Measurements from ENCODE around the gene PCSK2. TPM values are rescaled to one million over a fixed set of nuclear protein-coding genes. Genes with fewer than 3 reads are reported as not detected.

Gene PCSK2
- polyA plus RNA-seq, 2 donors, result 0.02 to 0.13 TPM

DNA sequence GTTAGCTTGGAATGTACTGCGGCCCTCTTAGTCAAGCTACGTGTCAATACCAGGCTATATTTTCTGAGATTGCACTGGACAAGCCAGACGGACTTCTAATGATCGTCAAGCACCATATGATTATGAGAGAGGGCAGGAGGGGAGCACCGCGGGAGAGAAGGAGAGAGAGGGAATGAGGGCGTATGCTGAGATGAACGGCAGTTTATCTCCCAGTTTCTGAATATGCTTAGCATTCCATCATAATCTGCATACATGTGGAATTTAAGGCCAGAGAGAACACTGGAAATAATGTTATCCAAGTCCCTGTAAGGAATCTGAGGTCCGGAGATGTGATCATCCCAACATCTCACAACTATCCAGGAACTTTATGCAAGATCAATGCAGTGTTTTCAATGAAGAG is 244.1 kb downstream of the PCSK2 start:
- no peak overlapping the region for H3K27ac ChIP-seq (ENCODE audit: low read depth in 2 of 2, low read length in 1 of 2)
- no peak overlapping the region for H3K4me3 ChIP-seq (ENCODE audit: low read depth in 1 of 2, low read length in 2 of 2)
- H3K36me3 ChIP-seq (ENCODE audit: control insufficient read depth in 2 of 2, insufficient read depth in 2 of 2, low read length in 1 of 2), result no peaks in the 10 kb centered on the region
- H3K27me3 ChIP-seq (ENCODE audit: control insufficient read depth in 1 of 2, insufficient read depth in 2 of 2, low read length in 2 of 2), result no peaks in the 10 kb centered on the region
- peaks cover 0 to 1% of the 10 kb centered on the region in 2 donors for H3K4me1 ChIP-seq (ENCODE audit: control insufficient read depth in 2 of 2, insufficient read depth in 2 of 2, low read length in 1 of 2)
- H3K9me3 ChIP-seq (ENCODE audit: control insufficient read depth in 2 of 2, insufficient read depth in 1 of 2, low read depth in 1 of 2, low read length in 1 of 2), result no peaks in the 10 kb centered on the region
- WGBS, 2 donors, result 90 to 93% methylated on average over 9 of the region's 9 CpGs

GRCh38 chr20:17471606-17472187 is 244.9 kb downstream of the PCSK2 start:
- no peaks in the 10 kb centered on the region for H3K36me3 ChIP-seq (ENCODE audit: control insufficient read depth in 2 of 2, insufficient read depth in 2 of 2, low read length in 1 of 2)
- H3K27me3 ChIP-seq (ENCODE audit: control insufficient read depth in 1 of 2, insufficient read depth in 2 of 2, low read length in 2 of 2), result no peaks in the 10 kb centered on the region
- H3K27ac ChIP-seq (ENCODE audit: low read depth in 2 of 2, low read length in 1 of 2), result no peak overlapping the region
- WGBS, 2 donors, result 77 to 83% methylated on average over 10 of the region's 10 CpGs
- H3K9me3 ChIP-seq (ENCODE audit: control insufficient read depth in 2 of 2, insufficient read depth in 1 of 2, low read depth in 1 of 2, low read length in 1 of 2), result no peaks in the 10 kb centered on the region
- no peak overlapping the region for H3K4me3 ChIP-seq (ENCODE audit: low read depth in 1 of 2, low read length in 2 of 2)
- peaks cover 0 to 1% of the 10 kb centered on the region in 2 donors for H3K4me1 ChIP-seq (ENCODE audit: control insufficient read depth in 2 of 2, insufficient read depth in 2 of 2, low read length in 1 of 2)

- peaks cover 0 to 1% of the 10 kb centered on the region in 2 donors for H3K4me1 ChIP-seq (ENCODE audit: control insufficient read depth in 2 of 2, insufficient read depth in 2 of 2, low read length in 1 of 2)
- no peaks in the 10 kb centered on the region for H3K36me3 ChIP-seq (ENCODE audit: control insufficient read depth in 2 of 2, insufficient read depth in 2 of 2, low read length in 1 of 2)
- WGBS, 2 donors, result 74 to 81% methylated on average over 6 of the region's 6 CpGs
These were observed 246.8 kb downstream of the PCSK2 start for GRCh38 chr20:17473659-17474058.

DNA sequence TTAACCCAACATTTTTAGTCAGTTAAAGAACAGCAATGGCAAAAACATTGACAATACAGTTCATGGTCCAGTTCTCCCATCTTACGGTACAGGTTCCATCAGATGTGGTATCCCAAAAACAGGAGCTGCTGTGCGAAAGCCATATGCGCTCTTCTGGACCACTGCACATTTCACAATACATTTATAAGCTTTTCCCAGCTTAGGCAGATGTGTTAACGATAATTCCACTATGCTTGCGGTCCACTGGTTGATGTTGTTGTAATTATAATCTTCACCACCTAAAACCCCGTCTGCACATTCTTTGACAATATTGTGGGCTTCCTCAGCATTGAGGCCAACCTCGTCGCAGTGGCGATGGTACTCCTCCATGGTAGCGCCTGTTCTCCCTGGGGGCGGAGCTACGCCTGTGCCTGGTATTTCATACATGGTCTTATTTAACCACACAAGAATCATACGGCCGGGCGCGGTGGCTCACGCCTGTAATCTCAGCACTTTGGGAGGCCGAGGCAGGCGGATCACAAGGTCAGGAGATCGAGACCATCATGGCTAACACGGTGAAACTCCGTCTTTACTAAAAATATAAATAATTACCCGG is 252.3 kb downstream of the PCSK2 start:
- Histone ChIP-seq H3K27ac (ENCODE audit: low read depth in 2 of 2, low read length in 1 of 2) (no peak overlapping the region), H3K9me3 (ENCODE audit: control insufficient read depth in 2 of 2, insufficient read depth in 1 of 2, low read depth in 1 of 2, low read length in 1 of 2) (no peaks in the 10 kb centered on the region), H3K36me3 (ENCODE audit: control insufficient read depth in 2 of 2, insufficient read depth in 2 of 2, low read length in 1 of 2) (no peaks in the 10 kb centered on the region), H3K4me3 (ENCODE audit: low read depth in 1 of 2, low read length in 2 of 2) (no peak overlapping the region), H3K27me3 (ENCODE audit: control insufficient read depth in 1 of 2, insufficient read depth in 2 of 2, low read length in 2 of 2) (no peaks in the 10 kb centered on the region), H3K4me1 (ENCODE audit: control insufficient read depth in 2 of 2, insufficient read depth in 2 of 2, low read length in 1 of 2) (no peaks in the 10 kb centered on the region)
- 95 to 97% methylated on average over 23 of the region's 23 CpGs for WGBS, 2 donors

More at GRCh38 chr20:17473659-17474058, 246.8 kb downstream of the PCSK2 start:
- Histone ChIP-seq H3K4me3 (ENCODE audit: low read depth in 1 of 2, low read length in 2 of 2) (no peak overlapping the region), H3K9me3 (ENCODE audit: control insufficient read depth in 2 of 2, insufficient read depth in 1 of 2, low read depth in 1 of 2, low read length in 1 of 2) (no peaks in the 10 kb centered on the region), H3K27me3 (ENCODE audit: control insufficient read depth in 1 of 2, insufficient read depth in 2 of 2, low read length in 2 of 2) (no peaks in the 10 kb centered on the region), H3K27ac (ENCODE audit: low read depth in 2 of 2, low read length in 1 of 2) (no peak overlapping the region)

- Histone ChIP-seq H3K27ac (ENCODE audit: low read depth in 2 of 2, low read length in 1 of 2) (no peak overlapping the region), H3K27me3 (ENCODE audit: control insufficient read depth in 1 of 2, insufficient read depth in 2 of 2, low read length in 2 of 2) (no peaks in the 10 kb centered on the region), H3K4me1 (ENCODE audit: control insufficient read depth in 2 of 2, insufficient read depth in 2 of 2, low read length in 1 of 2) (no peaks in the 10 kb centered on the region), H3K4me3 (ENCODE audit: low read depth in 1 of 2, low read length in 2 of 2) (no peak overlapping the region), H3K36me3 (ENCODE audit: control insufficient read depth in 2 of 2, insufficient read depth in 2 of 2, low read length in 1 of 2) (no peaks in the 10 kb centered on the region), H3K9me3 (ENCODE audit: control insufficient read depth in 2 of 2, insufficient read depth in 1 of 2, low read depth in 1 of 2, low read length in 1 of 2) (no peaks in the 10 kb centered on the region)
- 87 to 90% methylated on average over 11 of the region's 11 CpGs for WGBS, 2 donors
These were observed 253.9 kb downstream of the PCSK2 start for GRCh38 chr20:17480696-17481095.

DNA sequence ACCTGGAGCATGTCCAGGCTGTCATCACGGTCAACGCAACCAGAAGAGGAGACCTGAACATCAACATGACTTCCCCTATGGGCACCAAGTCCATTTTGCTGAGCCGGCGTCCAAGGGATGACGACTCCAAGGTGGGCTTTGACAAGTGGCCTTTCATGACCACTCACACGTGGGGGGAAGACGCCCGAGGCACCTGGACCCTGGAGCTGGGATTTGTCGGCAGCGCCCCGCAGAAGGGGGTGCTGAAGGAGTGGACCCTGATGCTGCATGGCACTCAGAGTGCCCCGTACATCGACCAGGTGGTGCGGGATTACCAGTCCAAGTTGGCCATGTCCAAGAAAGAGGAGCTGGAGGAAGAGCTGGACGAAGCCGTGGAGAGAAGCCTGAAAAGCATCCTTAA is 254.8 kb downstream of the PCSK2 start:
- H3K4me3 ChIP-seq (ENCODE audit: low read depth in 1 of 2, low read length in 2 of 2), result no peak overlapping the region
- no peaks in the 10 kb centered on the region for H3K4me1 ChIP-seq (ENCODE audit: control insufficient read depth in 2 of 2, insufficient read depth in 2 of 2, low read length in 1 of 2)
- H3K9me3 ChIP-seq (ENCODE audit: control insufficient read depth in 2 of 2, insufficient read depth in 1 of 2, low read depth in 1 of 2, low read length in 1 of 2), result no peaks in the 10 kb centered on the region
- WGBS, 2 donors, result 88 to 92% methylated on average over 16 of the region's 16 CpGs
- H3K36me3 ChIP-seq (ENCODE audit: control insufficient read depth in 2 of 2, insufficient read depth in 2 of 2, low read length in 1 of 2), result no peaks in the 10 kb centered on the region
- H3K27ac ChIP-seq (ENCODE audit: low read depth in 2 of 2, low read length in 1 of 2), result no peak overlapping the region
- H3K27me3 ChIP-seq (ENCODE audit: control insufficient read depth in 1 of 2, insufficient read depth in 2 of 2, low read length in 2 of 2), result no peaks in the 10 kb centered on the region

DNA sequence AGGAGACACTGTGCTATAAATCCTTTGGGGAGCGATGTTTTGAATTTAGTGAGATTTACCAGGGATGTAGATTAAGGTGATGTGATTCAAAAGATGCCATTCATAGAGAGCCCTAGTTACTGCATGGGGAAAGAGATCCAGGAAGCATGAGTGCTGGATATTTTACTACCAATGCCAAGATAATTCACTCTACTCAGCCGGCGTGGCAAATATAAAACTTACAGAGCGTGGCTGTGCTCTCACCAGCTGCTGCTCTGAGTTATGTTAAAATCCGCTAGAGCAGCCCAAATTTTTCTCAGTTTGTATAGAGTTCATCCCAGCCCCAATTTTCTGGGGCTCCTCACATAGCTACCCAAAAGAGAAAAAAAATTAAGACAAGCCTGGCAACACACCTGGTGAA is 255.7 kb downstream of the PCSK2 start:
- WGBS, 2 donors, result 77 to 79% methylated on average over 5 of the region's 5 CpGs
- Histone ChIP-seq H3K4me1 (ENCODE audit: control insufficient read depth in 2 of 2, insufficient read depth in 2 of 2, low read length in 1 of 2) (no peaks in the 10 kb centered on the region), H3K36me3 (ENCODE audit: control insufficient read depth in 2 of 2, insufficient read depth in 2 of 2, low read length in 1 of 2) (no peaks in the 10 kb centered on the region)

DNA sequence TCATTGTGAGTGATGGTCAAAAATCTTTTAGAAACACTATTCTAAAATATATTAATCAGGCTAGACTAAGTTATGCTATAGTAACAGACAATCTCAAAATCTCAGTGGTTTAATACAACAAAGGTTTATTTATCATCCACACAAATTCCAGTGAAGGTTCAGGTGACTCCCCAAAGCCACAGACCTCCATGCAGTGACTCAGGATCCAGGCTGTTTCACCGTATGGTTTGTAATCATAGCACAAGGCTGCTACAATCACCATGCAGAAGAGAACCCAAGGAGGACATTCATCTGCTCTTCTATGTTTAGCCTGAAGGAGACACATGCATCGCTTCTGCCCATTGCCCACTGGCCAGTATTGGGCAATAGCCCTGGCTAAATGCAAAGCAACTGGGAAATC is 258.2 kb downstream of the PCSK2 start:
- Histone ChIP-seq H3K27me3 (ENCODE audit: control insufficient read depth in 1 of 2, insufficient read depth in 2 of 2, low read length in 2 of 2) (no peaks in the 10 kb centered on the region), H3K4me1 (ENCODE audit: control insufficient read depth in 2 of 2, insufficient read depth in 2 of 2, low read length in 1 of 2) (no peaks in the 10 kb centered on the region), H3K4me3 (ENCODE audit: low read depth in 1 of 2, low read length in 2 of 2) (no peak overlapping the region), H3K27ac (ENCODE audit: low read depth in 2 of 2, low read length in 1 of 2) (no peak overlapping the region), H3K36me3 (ENCODE audit: control insufficient read depth in 2 of 2, insufficient read depth in 2 of 2, low read length in 1 of 2) (no peaks in the 10 kb centered on the region), H3K9me3 (ENCODE audit: control insufficient read depth in 2 of 2, insufficient read depth in 1 of 2, low read depth in 1 of 2, low read length in 1 of 2) (no peaks in the 10 kb centered on the region)
- whole genome bisulfite sequencing, 2 donors, result 91 to 98% methylated on average over 2 of the region's 2 CpGs

More for the DNA sequence above, 255.7 kb downstream of the PCSK2 start:
- Histone ChIP-seq H3K4me3 (ENCODE audit: low read depth in 1 of 2, low read length in 2 of 2) (no peak overlapping the region), H3K27ac (ENCODE audit: low read depth in 2 of 2, low read length in 1 of 2) (no peak overlapping the region), H3K27me3 (ENCODE audit: control insufficient read depth in 1 of 2, insufficient read depth in 2 of 2, low read length in 2 of 2) (no peaks in the 10 kb centered on the region), H3K9me3 (ENCODE audit: control insufficient read depth in 2 of 2, insufficient read depth in 1 of 2, low read depth in 1 of 2, low read length in 1 of 2) (no peaks in the 10 kb centered on the region)

DNA sequence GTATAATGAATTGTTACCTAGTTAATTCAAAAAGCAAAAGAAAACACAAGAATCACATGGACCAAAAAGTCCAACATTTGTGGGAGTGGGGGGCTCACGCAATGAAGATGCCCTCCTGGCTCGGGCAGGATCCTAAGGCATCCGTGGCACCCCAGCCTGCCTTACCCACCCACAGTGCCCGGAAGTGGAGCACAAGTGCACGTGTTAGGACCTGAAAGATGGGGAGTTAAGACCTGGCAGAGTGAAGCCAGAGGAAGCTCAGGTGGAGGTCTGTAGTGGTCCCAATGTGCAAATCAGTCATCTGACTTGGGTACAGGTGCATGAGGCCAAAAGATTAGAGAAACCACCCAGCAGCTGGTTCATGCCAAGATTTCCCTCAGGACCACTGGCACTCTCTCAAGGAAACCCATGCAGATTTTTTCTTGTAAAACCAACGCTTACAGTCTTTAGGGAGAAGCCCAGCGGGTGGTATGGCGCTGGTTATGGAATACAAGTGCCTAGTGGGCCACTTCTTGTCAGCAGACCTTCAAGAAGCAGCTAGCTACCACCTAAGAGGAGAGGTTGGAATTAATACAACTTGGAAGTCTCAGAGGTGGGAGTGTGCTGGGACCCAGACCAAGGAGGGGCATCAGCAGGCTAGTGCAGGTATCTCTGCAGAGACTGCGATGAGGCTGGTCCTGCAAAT is 262.2 kb downstream of the PCSK2 start:
- Histone ChIP-seq H3K27ac (ENCODE audit: low read depth in 2 of 2, low read length in 1 of 2) (no peak overlapping the region), H3K27me3 (ENCODE audit: control insufficient read depth in 1 of 2, insufficient read depth in 2 of 2, low read length in 2 of 2) (no peaks in the 10 kb centered on the region), H3K4me3 (ENCODE audit: low read depth in 1 of 2, low read length in 2 of 2) (no peak overlapping the region), H3K4me1 (ENCODE audit: control insufficient read depth in 2 of 2, insufficient read depth in 2 of 2, low read length in 1 of 2) (no peaks in the 10 kb centered on the region), H3K36me3 (ENCODE audit: control insufficient read depth in 2 of 2, insufficient read depth in 2 of 2, low read length in 1 of 2) (no peaks in the 10 kb centered on the region), H3K9me3 (ENCODE audit: control insufficient read depth in 2 of 2, insufficient read depth in 1 of 2, low read depth in 1 of 2, low read length in 1 of 2) (no peaks in the 10 kb centered on the region)
- 76 to 86% methylated on average over 9 of the region's 9 CpGs for WGBS, 2 donors

- Histone ChIP-seq H3K4me3 (ENCODE audit: low read depth in 1 of 2, low read length in 2 of 2) (no peak overlapping the region), H3K36me3 (ENCODE audit: control insufficient read depth in 2 of 2, insufficient read depth in 2 of 2, low read length in 1 of 2) (no peaks in the 10 kb centered on the region), H3K9me3 (ENCODE audit: control insufficient read depth in 2 of 2, insufficient read depth in 1 of 2, low read depth in 1 of 2, low read length in 1 of 2) (no peaks in the 10 kb centered on the region), H3K27ac (ENCODE audit: low read depth in 2 of 2, low read length in 1 of 2) (no peak overlapping the region), H3K4me1 (ENCODE audit: control insufficient read depth in 2 of 2, insufficient read depth in 2 of 2, low read length in 1 of 2) (no peaks in the 10 kb centered on the region), H3K27me3 (ENCODE audit: control insufficient read depth in 1 of 2, insufficient read depth in 2 of 2, low read length in 2 of 2) (no peaks in the 10 kb centered on the region)
- 88 to 91% methylated on average over 7 of the region's 7 CpGs for WGBS, 2 donors
These were observed 263.7 kb downstream of the PCSK2 start for GRCh38 chr20:17490501-17490900.

Measured in esophagus (tissue), 2 donors.